K562 (cell line): ENCODE results near the gene ALOXE3. TPM values are rescaled to one million over a fixed set of nuclear protein-coding genes. Genes with fewer than 3 reads are reported as not detected.
A peak's percentile ranks its signal among the peaks of the same experiment; 100 is the strongest.

ENCODE experiments used
- ARID2 ChIP-seq: fragments of 450-650 bp; IDR thresholded peaks from 2 replicates; pipeline ENCODE4 v1.6.1; 2017; ENCODE audit warnings: antibody characterized with exemption, mild to moderate bottlenecking
- BRCA1 ChIP-seq, 2 experiments: fragments of 450-650 bp in 1 of 2; sonication (generic) in 1 of 2; formaldehyde crosslinking in 1 of 2; IDR thresholded peaks; 2 replicates each; pipeline versions ENCODE4 v1.5.0 to v1.6.1; 2017 to 2020; ENCODE audit warnings: mild to moderate bottlenecking in 1 of 2, missing genetic modification reagents in 1 of 2
- CAMTA2 ChIP-seq: fragments of 250-450 bp; sonication (Bioruptor Pico); conservative IDR thresholded peaks from 2 replicates; pipeline ENCODE4 v1.5.1; 2022
- CXXC5 ChIP-seq: fragments of 250-450 bp; sonication (Bioruptor Pico); IDR thresholded peaks from 2 replicates; pipeline ENCODE4 v1.8.0; 2022; ENCODE audit warnings: inconsistent platforms, mild to moderate bottlenecking, moderate library complexity
- EGR1 ChIP-seq: fragments of 450-650 bp; conservative IDR thresholded peaks from 2 replicates; pipeline ENCODE4 v1.6.1; 2017; ENCODE audit warnings: mild to moderate bottlenecking
- IRF2 ChIP-seq: sonication (generic); formaldehyde crosslinking; IDR thresholded peaks from 2 replicates; pipeline ENCODE4 v1.8.1; 2022; ENCODE audit warnings: mild to moderate bottlenecking, missing genetic modification reagents
- KLF10 ChIP-seq: fragments of 250-450 bp; sonication (Bioruptor Pico); IDR thresholded peaks from 2 replicates; pipeline ENCODE4 v1.6.1; 2021; ENCODE audit warnings: matching md5 sums
- KLF13 ChIP-seq: fragments of 450-650 bp; IDR thresholded peaks from 2 replicates; pipeline ENCODE4 v1.6.1; 2016; ENCODE audit warnings: missing genetic modification characterization, low read depth, mild to moderate bottlenecking, missing compliant biosample characterization, moderate library complexity, borderline replicate concordance
- NR2C2 ChIP-seq, 2 experiments: fragments of 200-800 bp in 1 of 2; sonication (Bioruptor generic) in 1 of 2; sonication (generic) in 1 of 2; formaldehyde crosslinking in 1 of 2; IDR thresholded peaks; 2 replicates each; pipeline versions ENCODE4 v1.6.1 to v1.8.0; 2016 to 2022; ENCODE audit warnings: mild to moderate bottlenecking in 1 of 2, missing compliant biosample characterization in 1 of 2, missing genetic modification characterization in 1 of 2, missing genetic modification reagents in 1 of 2
- PCBP2 ChIP-seq: fragments of 200-400 bp; formaldehyde crosslinking; IDR thresholded peaks from 2 replicates; pipeline ENCODE4 v1.6.1; 2018; ENCODE audit warnings: low read length, low read depth, mild to moderate bottlenecking, moderate library complexity; ENCODE audit not compliant: poor library complexity, severe bottlenecking
- RBM22 ChIP-seq: fragments of 200-400 bp; formaldehyde crosslinking; IDR thresholded peaks from 2 replicates; pipeline ENCODE4 v1.6.1; 2018; ENCODE audit warnings: low read length, low read depth; ENCODE audit not compliant: poor library complexity, severe bottlenecking
- ZKSCAN8 ChIP-seq: fragments of 200-800 bp; sonication (Bioruptor generic); IDR thresholded peaks from 2 replicates; pipeline ENCODE4 v1.6.1; 2016; ENCODE audit warnings: missing genetic modification characterization, missing compliant biosample characterization
- ZNF583 ChIP-seq: fragments of 250-450 bp; sonication (Bioruptor Pico); IDR thresholded peaks from 2 replicates; pipeline ENCODE4 v1.4.0; 2020
- polyA plus RNA-seq, 8 experiments: library from polyadenylated mRNA; depleted of rRNA in 4 of 8; stranded (reverse) in 5 of 8; unstranded in 3 of 8; fragments of >200 nt; fragmentation: Nextera tagmentation in 2 of 8; fragmentation: Illumina TruSeq in 1 of 8; extraction: Ambion mirVana in 2 of 8; extraction: Trizol in 1 of 8; gene quantifications; 2 replicates each; pipeline versions ENCODE4 v1.2.1 to v1.2.3, GENCODE V29; 2011 to 2014; ENCODE audit warnings: inconsistent platforms in 1 of 8, missing spikeins in 1 of 8
- total RNA-seq, 7 experiments: library from RNA; depleted of rRNA in 6 of 7; stranded (reverse); fragments of >200 nt in 6 of 7; fragmentation: Illumina TruSeq in 2 of 7; extraction: Trizol in 2 of 7; gene quantifications; 2 replicates each; pipeline versions ENCODE4 v1.2.1 to v1.2.3, GENCODE V29; 2011 to 2021; ENCODE audit warnings: low replicate concordance in 1 of 7
- TF ChIP-seq, protein P1 (sequence below): fragments of 450-650 bp; IDR thresholded peaks from 2 replicates; pipeline ENCODE4 v1.6.1; 2016; ENCODE audit warnings: low read depth
- TF ChIP-seq, protein P2 (sequence below): fragments of 250-450 bp; sonication (Bioruptor Pico); IDR thresholded peaks from 2 replicates; pipeline ENCODE4 v1.5.1; 2021; ENCODE audit warnings: mild to moderate bottlenecking
- TF ChIP-seq, protein P3 (sequence below), 3 experiments: IDR thresholded peaks in 2 of 3; conservative IDR thresholded peaks in 1 of 3; 2 replicates each; pipeline ENCODE4 v1.5.1; 2011 to 2012; ENCODE audit warnings: low read length in 3 of 3, mild to moderate bottlenecking in 3 of 3, control low read depth in 2 of 3, improper control_type of control experiment in 1 of 3, inconsistent platforms in 1 of 3, low read depth in 1 of 3, mixed read lengths in 1 of 3, moderate library complexity in 1 of 3; ENCODE audit not compliant: insufficient read depth in 2 of 3

The ALOXE3 gene
- total and polyA plus RNA-seq, 9 of the 15 experiments (the other 6 are each of a cell fraction or from before 2014, with no cell fraction given): 0.04 TPM; not detected in 8

DNA sequence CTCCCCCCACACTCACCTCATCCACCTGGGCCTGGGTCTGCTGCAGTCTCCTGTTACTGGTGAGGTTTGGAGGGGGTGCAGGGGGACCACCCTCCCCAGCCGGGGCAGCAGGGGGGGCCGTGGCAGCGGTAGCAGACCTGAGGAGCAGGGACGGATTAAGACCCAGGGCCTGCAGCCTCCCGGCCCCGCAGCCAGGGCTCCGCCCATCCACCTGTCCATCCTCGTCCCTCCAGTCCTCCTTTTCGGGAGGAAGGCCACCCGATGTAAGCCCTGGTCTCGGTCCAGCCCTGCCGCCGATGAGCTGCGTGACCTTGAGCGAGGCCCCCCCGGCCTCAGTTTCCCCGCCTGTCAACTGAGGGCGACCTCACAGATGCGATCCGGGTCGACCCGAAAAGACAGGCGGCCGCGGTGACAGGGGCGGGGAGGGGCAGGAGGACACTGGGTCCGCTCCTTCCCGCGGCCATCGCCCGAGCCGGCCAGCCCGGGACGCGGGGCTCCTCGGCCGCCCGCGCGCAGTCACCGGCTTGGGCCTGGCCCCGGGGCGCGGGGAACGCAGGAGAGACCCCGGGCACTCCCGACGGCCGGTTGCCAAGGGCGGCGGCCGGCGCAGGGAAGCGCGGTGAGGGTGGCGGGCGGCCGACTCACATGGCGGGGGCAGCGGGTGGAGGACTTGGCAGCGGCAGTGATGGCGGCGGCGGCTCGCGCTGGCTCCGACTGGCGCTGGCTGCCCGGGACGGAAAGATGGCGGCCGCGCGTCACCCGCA is 44.1 kb upstream of the ALOXE3 start, which contains the start of gene VAMP2 (continued):
- TF ChIP-seq, protein P1, sequence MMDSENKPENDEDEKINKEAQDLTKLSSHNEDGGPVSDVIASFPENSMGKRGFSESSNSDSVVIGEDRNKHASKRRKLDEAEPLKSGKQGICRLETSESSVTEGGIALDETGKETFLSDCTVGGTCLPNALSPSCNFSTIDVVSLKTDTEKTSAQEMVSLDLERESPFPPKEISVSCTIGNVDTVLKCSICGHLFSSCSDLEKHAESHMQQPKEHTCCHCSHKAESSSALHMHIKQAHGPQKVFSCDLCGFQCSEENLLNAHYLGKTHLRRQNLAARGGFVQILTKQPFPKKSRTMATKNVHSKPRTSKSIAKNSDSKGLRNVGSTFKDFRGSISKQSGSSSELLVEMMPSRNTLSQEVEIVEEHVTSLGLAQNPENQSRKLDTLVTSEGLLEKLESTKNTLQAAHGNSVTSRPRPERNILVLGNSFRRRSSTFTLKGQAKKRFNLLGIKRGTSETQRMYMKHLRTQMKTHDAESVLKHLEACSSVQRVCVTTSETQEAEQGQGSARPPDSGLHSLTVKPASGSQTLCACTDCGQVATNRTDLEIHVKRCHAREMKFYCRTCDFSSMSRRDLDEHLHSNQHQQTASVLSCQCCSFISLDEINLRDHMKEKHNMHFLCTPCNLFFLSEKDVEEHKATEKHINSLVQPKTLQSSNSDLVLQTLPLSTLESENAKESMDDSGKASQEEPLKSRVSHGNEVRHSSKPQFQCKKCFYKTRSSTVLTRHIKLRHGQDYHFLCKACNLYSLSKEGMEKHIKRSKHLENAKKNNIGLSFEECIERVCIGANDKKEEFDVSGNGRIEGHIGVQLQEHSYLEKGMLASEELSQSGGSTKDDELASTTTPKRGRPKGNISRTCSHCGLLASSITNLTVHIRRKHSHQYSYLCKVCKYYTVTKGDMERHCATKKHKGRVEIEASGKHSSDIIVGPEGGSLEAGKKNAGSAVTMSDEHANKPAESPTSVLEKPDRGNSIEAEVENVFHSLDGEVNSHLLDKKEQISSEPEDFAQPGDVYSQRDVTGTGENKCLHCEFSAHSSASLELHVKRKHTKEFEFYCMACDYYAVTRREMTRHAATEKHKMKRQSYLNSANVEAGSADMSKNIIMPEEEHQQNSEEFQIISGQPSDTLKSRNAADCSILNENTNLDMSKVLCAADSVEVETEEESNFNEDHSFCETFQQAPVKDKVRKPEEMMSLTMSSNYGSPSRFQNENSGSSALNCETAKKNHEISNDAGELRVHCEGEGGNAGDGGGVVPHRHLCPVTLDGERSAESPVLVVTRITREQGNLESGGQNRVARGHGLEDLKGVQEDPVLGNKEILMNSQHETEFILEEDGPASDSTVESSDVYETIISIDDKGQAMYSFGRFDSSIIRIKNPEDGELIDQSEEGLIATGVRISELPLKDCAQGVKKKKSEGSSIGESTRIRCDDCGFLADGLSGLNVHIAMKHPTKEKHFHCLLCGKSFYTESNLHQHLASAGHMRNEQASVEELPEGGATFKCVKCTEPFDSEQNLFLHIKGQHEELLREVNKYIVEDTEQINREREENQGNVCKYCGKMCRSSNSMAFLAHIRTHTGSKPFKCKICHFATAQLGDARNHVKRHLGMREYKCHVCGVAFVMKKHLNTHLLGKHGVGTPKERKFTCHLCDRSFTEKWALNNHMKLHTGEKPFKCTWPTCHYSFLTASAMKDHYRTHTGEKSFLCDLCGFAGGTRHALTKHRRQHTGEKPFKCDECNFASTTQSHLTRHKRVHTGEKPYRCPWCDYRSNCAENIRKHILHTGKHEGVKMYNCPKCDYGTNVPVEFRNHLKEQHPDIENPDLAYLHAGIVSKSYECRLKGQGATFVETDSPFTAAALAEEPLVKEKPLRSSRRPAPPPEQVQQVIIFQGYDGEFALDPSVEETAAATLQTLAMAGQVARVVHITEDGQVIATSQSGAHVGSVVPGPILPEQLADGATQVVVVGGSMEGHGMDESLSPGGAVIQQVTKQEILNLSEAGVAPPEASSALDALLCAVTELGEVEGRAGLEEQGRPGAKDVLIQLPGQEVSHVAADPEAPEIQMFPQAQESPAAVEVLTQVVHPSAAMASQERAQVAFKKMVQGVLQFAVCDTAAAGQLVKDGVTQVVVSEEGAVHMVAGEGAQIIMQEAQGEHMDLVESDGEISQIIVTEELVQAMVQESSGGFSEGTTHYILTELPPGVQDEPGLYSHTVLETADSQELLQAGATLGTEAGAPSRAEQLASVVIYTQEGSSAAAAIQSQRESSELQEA: no peak
- TF ChIP-seq ZNF583 (CRISPR knock-in tag): no peak
- no peak for TF ChIP-seq PCBP2
- TF ChIP-seq EGR1: no peak
- TF ChIP-seq, protein P2, sequence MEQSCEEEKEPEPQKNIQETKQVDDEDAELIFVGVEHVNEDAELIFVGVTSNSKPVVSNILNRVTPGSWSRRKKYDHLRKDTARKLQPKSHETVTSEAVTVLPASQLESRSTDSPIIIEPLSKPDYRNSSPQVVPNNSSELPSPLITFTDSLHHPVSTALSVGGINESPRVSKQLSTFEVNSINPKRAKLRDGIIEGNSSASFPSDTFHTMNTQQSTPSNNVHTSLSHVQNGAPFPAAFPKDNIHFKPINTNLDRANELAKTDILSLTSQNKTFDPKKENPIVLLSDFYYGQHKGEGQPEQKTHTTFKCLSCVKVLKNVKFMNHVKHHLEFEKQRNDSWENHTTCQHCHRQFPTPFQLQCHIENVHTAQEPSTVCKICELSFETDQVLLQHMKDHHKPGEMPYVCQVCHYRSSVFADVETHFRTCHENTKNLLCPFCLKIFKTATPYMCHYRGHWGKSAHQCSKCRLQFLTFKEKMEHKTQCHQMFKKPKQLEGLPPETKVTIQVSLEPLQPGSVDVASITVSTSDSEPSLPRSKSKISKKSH: no peak
- no peak for TF ChIP-seq ZKSCAN8
- no peak for TF ChIP-seq BRCA1 (IDR thresholded peaks at IDR 0.05)
- TF ChIP-seq BRCA1 (CRISPR knock-in tag; IDR thresholded peaks at IDR 0.05): no peak
- no peak for TF ChIP-seq KLF10 (CRISPR knock-in tag)
- TF ChIP-seq RBM22: no peak
- TF ChIP-seq KLF13 (tag): no peak
- TF ChIP-seq, protein P3, sequence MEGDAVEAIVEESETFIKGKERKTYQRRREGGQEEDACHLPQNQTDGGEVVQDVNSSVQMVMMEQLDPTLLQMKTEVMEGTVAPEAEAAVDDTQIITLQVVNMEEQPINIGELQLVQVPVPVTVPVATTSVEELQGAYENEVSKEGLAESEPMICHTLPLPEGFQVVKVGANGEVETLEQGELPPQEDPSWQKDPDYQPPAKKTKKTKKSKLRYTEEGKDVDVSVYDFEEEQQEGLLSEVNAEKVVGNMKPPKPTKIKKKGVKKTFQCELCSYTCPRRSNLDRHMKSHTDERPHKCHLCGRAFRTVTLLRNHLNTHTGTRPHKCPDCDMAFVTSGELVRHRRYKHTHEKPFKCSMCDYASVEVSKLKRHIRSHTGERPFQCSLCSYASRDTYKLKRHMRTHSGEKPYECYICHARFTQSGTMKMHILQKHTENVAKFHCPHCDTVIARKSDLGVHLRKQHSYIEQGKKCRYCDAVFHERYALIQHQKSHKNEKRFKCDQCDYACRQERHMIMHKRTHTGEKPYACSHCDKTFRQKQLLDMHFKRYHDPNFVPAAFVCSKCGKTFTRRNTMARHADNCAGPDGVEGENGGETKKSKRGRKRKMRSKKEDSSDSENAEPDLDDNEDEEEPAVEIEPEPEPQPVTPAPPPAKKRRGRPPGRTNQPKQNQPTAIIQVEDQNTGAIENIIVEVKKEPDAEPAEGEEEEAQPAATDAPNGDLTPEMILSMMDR (IDR thresholded peaks at IDR 0.05 in 2 of 3, conservative IDR thresholded peaks at IDR 0.05 in 1 of 3; ENCODE audit: insufficient read depth in 2 of 3, low read depth in 1 of 3, low read length in 3 of 3): no peak
- TF ChIP-seq CAMTA2: no peak
- no peak for TF ChIP-seq NR2C2 (CRISPR knock-in tag; IDR thresholded peaks at IDR 0.05)
- TF ChIP-seq NR2C2 (tag; IDR thresholded peaks at IDR 0.05): no peak
- no peak for TF ChIP-seq IRF2 (CRISPR knock-in tag)
- TF ChIP-seq CXXC5 (CRISPR knock-in tag): 0 out of 2 replicates have a peak, but pooled peaks have one; percentile 40
- TF ChIP-seq ARID2: no peak
